SK-N-SH (cell line): ENCODE measurements around the gene ABCE1. TPM values are rescaled to one million over a fixed set of nuclear protein-coding genes. Genes with fewer than 3 reads are reported as not detected.

Experiments
- CTCF ChIA-PET: fragments of 300-600, 350-600 bp; formaldehyde crosslinking; extraction: SDS; loops from one replicate; lab custom pipeline; 2021; lab: Yijun Ruan, JAX
- POLR2A ChIA-PET: fragments of 350-600 bp; sonication (Branson Sonifier 250); formaldehyde crosslinking; extraction: SDS; loops from one replicate; lab custom pipeline; 2020; ENCODE audit warnings: antibody characterized with exemption, inconsistent platforms; lab: Yijun Ruan, JAX
- DNase-seq: peaks from one replicate; pipeline ENCODE4 v3.0.0; 2012
- H2AFZ ChIP-seq: fragments of 200-600 bp; sonication (generic); 2 replicates; pipeline ENCODE4 v1.8.1; 2016; ENCODE audit warnings: antibody characterized with exemption, mild to moderate bottlenecking, low read depth
- H3F3A ChIP-seq: fragments of 200-600 bp; sonication (generic); replicated peaks from 2 replicates; pipeline ENCODE3; 2016; ENCODE audit warnings: antibody characterized with exemption, mild to moderate bottlenecking; ENCODE audit not compliant: insufficient read depth
- H3K27ac ChIP-seq, 2 experiments: fragments of 200-500 bp in 1 of 2; fragments of 200-600 bp in 1 of 2; sonication (Bioruptor generic) in 1 of 2; sonication (generic), shearing (Covaris generic) in 1 of 2; 2 replicates each; pipeline versions ENCODE4 v1.5.1 to v1.6.1; 2014 to 2016; ENCODE audit warnings: low read depth in 2 of 2, inconsistent platforms in 1 of 2, low read length in 1 of 2, mild to moderate bottlenecking in 1 of 2, mixed read lengths in 1 of 2
- H3K27me3 ChIP-seq: fragments of 200-600 bp; sonication (generic), shearing (Covaris generic); 2 replicates; pipeline ENCODE4 v1.6.1; 2016; ENCODE audit warnings: mixed run types; ENCODE audit not compliant: insufficient read depth
- H3K36me3 ChIP-seq, 2 experiments: fragments of 200-500 bp in 1 of 2; fragments of 200-600 bp in 1 of 2; sonication (Bioruptor generic) in 1 of 2; sonication (generic) in 1 of 2; replicated peaks in 1 of 2; 2 replicates each; pipeline versions ENCODE3 to v1.5.1; 2014 to 2016; ENCODE audit warnings: low read length in 1 of 2, mild to moderate bottlenecking in 1 of 2; ENCODE audit not compliant: insufficient read depth in 2 of 2, control insufficient read depth in 1 of 2
- H3K4me1 ChIP-seq, 2 experiments: fragments of 200-500 bp in 1 of 2; fragments of 200-600 bp in 1 of 2; sonication (Bioruptor generic) in 1 of 2; sonication (generic), shearing (Covaris generic) in 1 of 2; 2 replicates each; pipeline versions ENCODE4 v1.5.1 to v1.6.1; 2014 to 2016; ENCODE audit warnings: low read depth in 1 of 2, low read length in 1 of 2, mixed run types in 1 of 2; ENCODE audit not compliant: insufficient read depth in 2 of 2, control insufficient read depth in 1 of 2
- H3K4me2 ChIP-seq: fragments of 200-600 bp; sonication (generic), shearing (Covaris generic); 2 replicates; pipeline ENCODE4 v1.6.1; 2017; ENCODE audit warnings: mixed run types
- H3K4me3 ChIP-seq, 2 experiments: fragments of 200-500 bp in 1 of 2; fragments of 200-600 bp in 1 of 2; sonication (Bioruptor generic) in 1 of 2; sonication (generic), shearing (Covaris generic) in 1 of 2; 2 replicates each; pipeline versions ENCODE4 v1.5.1 to v1.8.1; 2014 to 2016; ENCODE audit warnings: low read depth in 2 of 2, inconsistent platforms in 1 of 2, low read length in 1 of 2, mild to moderate bottlenecking in 1 of 2, mixed read lengths in 1 of 2, moderate library complexity in 1 of 2
- H3K79me2 ChIP-seq: fragments of 200-600 bp; sonication (generic); 2 replicates; pipeline ENCODE4 v1.8.1; 2017; ENCODE audit warnings: mild to moderate bottlenecking; ENCODE audit not compliant: insufficient read depth
- H3K9ac ChIP-seq: fragments of 200-600 bp; sonication (generic); 2 replicates; pipeline ENCODE4 v1.6.1; 2017; ENCODE audit warnings: mixed run types
- H3K9me2 ChIP-seq: fragments of 200-600 bp; sonication (generic); 2 replicates; pipeline ENCODE4 v1.6.1; 2017; ENCODE audit warnings: mixed run types
- H3K9me3 ChIP-seq: fragments of 200-600 bp; sonication (generic); 2 replicates; pipeline ENCODE4 v1.6.1; 2017; ENCODE audit warnings: mixed run types, mild to moderate bottlenecking, moderate library complexity
- H4K20me1 ChIP-seq: fragments of 200-600 bp; sonication (generic); 2 replicates; pipeline ENCODE4 v1.6.1; 2017; ENCODE audit warnings: mild to moderate bottlenecking, mixed run types; ENCODE audit not compliant: insufficient read depth
- CTCF ChIP-seq: fragments of 200-600 bp; sonication (generic); IDR thresholded peaks from 2 replicates; pipeline ENCODE4 v1.6.1; 2017; ENCODE audit warnings: antibody characterized with exemption, mild to moderate bottlenecking, moderate library complexity
- GABPA ChIP-seq: IDR thresholded peaks from 2 replicates; pipeline ENCODE4 v1.4.0; 2012; ENCODE audit warnings: low read depth, mild to moderate bottlenecking
- MEF2A ChIP-seq: IDR thresholded peaks from 2 replicates; pipeline ENCODE4 v1.4.0; 2012; ENCODE audit warnings: low read depth, borderline replicate concordance
- NFIC ChIP-seq: IDR thresholded peaks from 2 replicates; pipeline ENCODE4 v1.4.0; 2012; ENCODE audit warnings: borderline replicate concordance
- PBX3 ChIP-seq: IDR thresholded peaks from 2 replicates; pipeline ENCODE4; 2012
- POLR2AphosphoS5 ChIP-seq: IDR thresholded peaks from 2 replicates; pipeline ENCODE4 v1.6.1; 2012; ENCODE audit warnings: low read depth, low read length
- RFX5 ChIP-seq: IDR thresholded peaks from 2 replicates; pipeline ENCODE4 v1.6.1; 2012; ENCODE audit warnings: mild to moderate bottlenecking, improper control_type of control experiment, low read length
- SIN3A ChIP-seq: IDR thresholded peaks from 2 replicates; pipeline ENCODE4 v1.6.1; 2012; ENCODE audit warnings: low read depth, mild to moderate bottlenecking, low read length, moderate library complexity, borderline replicate concordance
- SMC3 ChIP-seq: IDR thresholded peaks from 2 replicates; pipeline ENCODE4 v1.6.1; 2012; ENCODE audit warnings: low read depth, low read length, improper control_type of control experiment
- TEAD4 ChIP-seq: IDR thresholded peaks from 2 replicates; pipeline ENCODE4 v1.4.0; 2012; ENCODE audit warnings: mild to moderate bottlenecking, borderline replicate concordance; ENCODE audit not compliant: insufficient read depth
- ZBTB33 ChIP-seq: IDR thresholded peaks from 2 replicates; pipeline ENCODE4 v1.4.0; 2012; ENCODE audit warnings: low read depth, borderline replicate concordance
- WGBS: methylation state at CpG from one replicate; pipeline ENCODE4 v1.1.6; 2017; ENCODE audit warnings: low lambda C conversion rate; 5-methylcytosine and 5-hydroxymethylcytosine counted together
- polyA plus RNA-seq, 3 experiments: library from polyadenylated mRNA; depleted of rRNA; stranded (reverse); fragments of >200 nt; gene quantifications; 2 replicates each; pipeline ENCODE4 v1.2.3, GENCODE V29; 2012
- TF ChIP-seq, protein P1 (sequence below): fragments of 150-350 bp; IDR thresholded peaks from 2 replicates; pipeline ENCODE4 v1.6.1; 2017; ENCODE audit warnings: antibody characterized with exemption, low read length, low read depth, borderline replicate concordance
- TF ChIP-seq, protein P2 (sequence below): IDR thresholded peaks from 2 replicates; pipeline ENCODE4 v1.4.0; 2012; ENCODE audit warnings: low read depth

ABCE1 gene
- polyA plus RNA-seq, 1 of the 3 experiments (the other 2 are of a cell fraction) = 48.3 TPM

DNA sequence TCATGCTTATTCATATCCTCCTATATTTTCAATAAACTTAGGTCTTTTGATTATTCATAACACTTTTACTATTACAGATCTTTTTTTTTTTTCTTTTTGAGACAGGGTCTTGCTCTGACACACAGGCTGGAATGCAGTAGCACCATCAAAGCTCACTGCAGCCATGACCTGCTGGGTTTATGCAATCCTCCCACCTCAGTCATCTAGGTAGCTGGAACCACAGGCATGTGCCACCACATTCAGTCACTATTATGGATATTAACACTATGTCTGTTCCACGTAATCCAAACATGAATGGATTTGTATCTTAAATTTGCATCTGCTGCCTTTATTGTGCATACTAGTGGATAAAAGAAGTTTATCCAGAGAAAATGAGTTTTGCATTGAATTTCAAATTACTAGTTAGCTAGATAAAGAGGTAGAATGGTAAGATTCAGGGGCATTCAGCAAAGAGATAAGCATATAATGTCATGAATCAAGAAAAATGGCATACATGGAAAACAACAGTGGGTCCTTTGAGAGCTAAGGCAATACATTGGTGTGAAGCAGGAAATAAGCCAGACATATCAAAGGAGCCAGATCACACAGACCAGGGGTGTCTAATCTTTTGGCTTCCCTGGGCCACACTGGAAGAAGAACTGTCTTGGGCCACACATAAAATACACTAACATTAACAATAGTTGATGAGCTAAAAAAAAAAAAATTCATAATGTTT is 14.1 kb upstream of the ABCE1 start:
- TF ChIP-seq NFIC (no peak), CTCF (no peak), SMC3 (no peak), GABPA (no peak), ZBTB33 (no peak), PBX3 (no peak), RFX5 (no peak), POLR2AphosphoS5 (no peak), MEF2A (no peak), TEAD4 (no peak), SIN3A (no peak)
- TF ChIP-seq, protein P1, sequence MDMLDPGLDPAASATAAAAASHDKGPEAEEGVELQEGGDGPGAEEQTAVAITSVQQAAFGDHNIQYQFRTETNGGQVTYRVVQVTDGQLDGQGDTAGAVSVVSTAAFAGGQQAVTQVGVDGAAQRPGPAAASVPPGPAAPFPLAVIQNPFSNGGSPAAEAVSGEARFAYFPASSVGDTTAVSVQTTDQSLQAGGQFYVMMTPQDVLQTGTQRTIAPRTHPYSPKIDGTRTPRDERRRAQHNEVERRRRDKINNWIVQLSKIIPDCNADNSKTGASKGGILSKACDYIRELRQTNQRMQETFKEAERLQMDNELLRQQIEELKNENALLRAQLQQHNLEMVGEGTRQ = no peak
- TF ChIP-seq, protein P2, sequence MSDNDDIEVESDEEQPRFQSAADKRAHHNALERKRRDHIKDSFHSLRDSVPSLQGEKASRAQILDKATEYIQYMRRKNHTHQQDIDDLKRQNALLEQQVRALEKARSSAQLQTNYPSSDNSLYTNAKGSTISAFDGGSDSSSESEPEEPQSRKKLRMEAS = no peak
- Histone ChIP-seq H3K27ac (peak overlapping the region in 1 of 2 experiments; percentile 25; a peak in 1 of 4 replicates), H3K4me2 (no peak overlapping the region), H2AFZ (no peak overlapping the region), H3K4me1 (peaks cover 0 to 2% of the 10 kb centered on the region in 2 experiments; a peak in 1 of 4 replicates), H4K20me1 (no peaks in the 10 kb centered on the region), H3K9me3 (no peaks in the 10 kb centered on the region), H3K4me3 (no peak overlapping the region), H3K79me2 (peaks cover 68% of the 10 kb centered on the region), H3K9me2 (no peaks in the 10 kb centered on the region), H3F3A (peaks cover 10% of the 10 kb centered on the region), H3K27me3 (no peaks in the 10 kb centered on the region), H3K9ac (no peak overlapping the region), H3K36me3 (peaks cover 27 to 51% of the 10 kb centered on the region in 2 experiments)
- no peak for DNase-seq
- ChIA-PET CTCF (interaction anchor here (1.6 kb wide), 1 partner anchor 14 kb away, joined by 4 read pairs; the partner anchor contains the start of genes ABCE1 and ANAPC10), POLR2A (no interaction called here)
- 95% methylated on average over 1 of the region's 1 CpG for WGBS
